GM21526 (cell line): Measurements from ENCODE around the gene BARX1.

Source experiments
- ATAC-seq: cut with Tn5 transposase; IDR thresholded peaks from one replicate; pipeline ENCODE4 v1.9.1; 2021; ENCODE audit warnings: moderate library complexity; ENCODE audit not compliant: unreplicated experiment, low FRiP score

The BARX1 gene

GRCh38 chr9:93902780-93903655 lies 52.1 kb downstream of the BARX1 start:
- no peak for ATAC-seq

GRCh38 chr9:93902051-93902779 lies 52.9 kb downstream of the BARX1 start:
- no peak for ATAC-seq
